ENCODE measurements around the gene PABPN1. TPM values are rescaled to one million over a fixed set of nuclear protein-coding genes. Genes with fewer than 3 reads are reported as not detected.

PABPN1 gene
- total RNA-seq, 2 experiments from 2014 or later = 167 to 314 TPM

- H3K36me3 ChIP-seq (ENCODE audit: insufficient read depth, low read length) = no peaks in the 10 kb centered on the region
- H3K27ac ChIP-seq (ENCODE audit: low read depth, low read length, poor library complexity, severe bottlenecking) = no peak within 1 kb of the TSS
- H3K4me1 ChIP-seq (ENCODE audit: insufficient read depth, low read length, poor library complexity, severe bottlenecking) = no peaks in the 10 kb centered on the region
- H3K79me2 ChIP-seq (ENCODE audit: insufficient read depth, low read depth, low read length) = no peaks in the 10 kb centered on the region
- H3K9me3 ChIP-seq (ENCODE audit: low read length) = no peaks in the 10 kb centered on the region
- no peak for TF ChIP-seq CTCF (conservative IDR thresholded peaks at IDR 0.05; ENCODE audit: low read length)
- no peak for TF ChIP-seq EZH2phosphoT487 (IDR thresholded peaks at IDR 0.05; ENCODE audit: borderline replicate concordance, low read depth, low read length)
- no peaks in the 10 kb centered on the region for H3K9me2 ChIP-seq (ENCODE audit: insufficient read depth, low read length)
- intact Hi-C loops (cut with micrococcal nuclease; ENCODE audit: unreplicated experiment) = no loop called here
- CTCF ChIA-PET (ENCODE audit: unreplicated experiment) = no interaction called here
- no TSS peak for BruUV-seq (replicated peaks)
- DNase-seq (ENCODE audit: low spot score) = no peak
- no peak within 1 kb of the TSS for H3K4me3 ChIP-seq (ENCODE audit: low read depth, low read length, poor library complexity, severe bottlenecking)
- no peak within 1 kb of the TSS for H2AFZ ChIP-seq (ENCODE audit: low read length)
- POLR2A ChIA-PET = no interaction called here
- H3K4me2 ChIP-seq (ENCODE audit: low read length) = no peak within 1 kb of the TSS
- no peaks in the 10 kb centered on the region for H4K20me1 ChIP-seq (ENCODE audit: insufficient read depth, low read length)
Measured at GRCh38 chr14:23365036-23365731, 43.9 kb downstream of the PABPN1 start, which contains the start of gene EFS. TSS of gene EFS (minus strand) at chr14:23365172. CDS start at chr14:23365025, 147 bp downstream.

GRCh38 chr14:23365732-23366425 is 44.6 kb downstream of the PABPN1 start:
- Histone ChIP-seq H3K9me3 (ENCODE audit: low read length) (no peaks in the 10 kb centered on the region), H3K79me2 (ENCODE audit: insufficient read depth, low read depth, low read length) (no peaks in the 10 kb centered on the region), H3K9me2 (ENCODE audit: insufficient read depth, low read length) (no peaks in the 10 kb centered on the region), H3K27ac (ENCODE audit: low read depth, low read length, poor library complexity, severe bottlenecking) (no peak overlapping the region), H2AFZ (ENCODE audit: low read length) (no peak overlapping the region), H3K4me2 (ENCODE audit: low read length) (no peak overlapping the region), H4K20me1 (ENCODE audit: insufficient read depth, low read length) (no peaks in the 10 kb centered on the region), H3K4me3 (ENCODE audit: low read depth, low read length, poor library complexity, severe bottlenecking) (no peak overlapping the region), H3K4me1 (ENCODE audit: insufficient read depth, low read length, poor library complexity, severe bottlenecking) (no peaks in the 10 kb centered on the region), H3K36me3 (ENCODE audit: insufficient read depth, low read length) (no peaks in the 10 kb centered on the region)
- no peak for TF ChIP-seq EZH2phosphoT487 (IDR thresholded peaks at IDR 0.05; ENCODE audit: borderline replicate concordance, low read depth, low read length)
- TF ChIP-seq CTCF (conservative IDR thresholded peaks at IDR 0.05; ENCODE audit: low read length) = no peak
- BruUV-seq (replicated peaks) = no TSS peak
- DNase-seq (ENCODE audit: low spot score) = no peak
- CTCF ChIA-PET (ENCODE audit: unreplicated experiment) = no interaction called here
- POLR2A ChIA-PET = no interaction called here
- intact Hi-C loops (cut with micrococcal nuclease; ENCODE audit: unreplicated experiment) = no loop called here

- H3K27ac ChIP-seq (ENCODE audit: low read depth, low read length, poor library complexity, severe bottlenecking) = no peak overlapping the region
- BruUV-seq (replicated peaks) = no TSS peak
- TF ChIP-seq EZH2phosphoT487 (IDR thresholded peaks at IDR 0.05; ENCODE audit: borderline replicate concordance, low read depth, low read length) (no peak), CTCF (conservative IDR thresholded peaks at IDR 0.05; ENCODE audit: low read length) (no peak)
- ChIA-PET POLR2A (no interaction called here), CTCF (ENCODE audit: unreplicated experiment) (no interaction called here)
- no peaks in the 10 kb centered on the region for H4K20me1 ChIP-seq (ENCODE audit: insufficient read depth, low read length)
- no peak for DNase-seq (ENCODE audit: low spot score)
- H3K9me3 ChIP-seq (ENCODE audit: low read length) = no peaks in the 10 kb centered on the region
- no peaks in the 10 kb centered on the region for H3K36me3 ChIP-seq (ENCODE audit: insufficient read depth, low read length)
- H3K4me2 ChIP-seq (ENCODE audit: low read length) = no peak overlapping the region
- intact Hi-C loops (cut with micrococcal nuclease; ENCODE audit: unreplicated experiment) = no loop called here
- H2AFZ ChIP-seq (ENCODE audit: low read length) = no peak overlapping the region
- H3K4me3 ChIP-seq (ENCODE audit: low read depth, low read length, poor library complexity, severe bottlenecking) = no peak overlapping the region
- H3K79me2 ChIP-seq (ENCODE audit: insufficient read depth, low read depth, low read length) = no peaks in the 10 kb centered on the region
- H3K4me1 ChIP-seq (ENCODE audit: insufficient read depth, low read length, poor library complexity, severe bottlenecking) = no peaks in the 10 kb centered on the region
- no peaks in the 10 kb centered on the region for H3K9me2 ChIP-seq (ENCODE audit: insufficient read depth, low read length)
Measured at GRCh38 chr14:23366426-23366921, 45.2 kb downstream of the PABPN1 start.
